Measurements from ENCODE around the gene PLD3.
"Not testable (repeated sequence)": the region's sequence is repeated elsewhere in the genome, so short reads cannot be mapped to it uniquely, and the experiment has no call there.

DNA sequence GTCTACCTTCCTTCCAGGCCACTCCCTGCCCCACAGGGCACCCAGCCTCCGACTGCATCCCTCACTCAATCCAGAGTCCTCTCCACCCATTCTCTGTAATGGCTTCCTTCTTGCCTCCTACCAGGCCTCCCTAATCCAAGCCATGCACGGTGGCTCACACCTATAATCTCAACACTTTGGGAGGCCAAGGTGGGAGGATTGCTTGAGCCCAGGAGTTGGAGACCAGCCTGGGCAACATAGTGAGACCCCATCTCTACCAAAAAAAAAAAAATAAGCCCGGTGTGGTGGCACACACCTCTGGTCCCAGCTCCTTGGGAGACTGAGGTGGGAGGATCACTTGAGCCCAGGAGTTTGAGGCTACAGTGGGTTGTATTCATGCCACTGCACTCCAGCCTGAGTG, 21.8 kb downstream of the PLD3 start:
- TF ChIP-seq, protein P1, sequence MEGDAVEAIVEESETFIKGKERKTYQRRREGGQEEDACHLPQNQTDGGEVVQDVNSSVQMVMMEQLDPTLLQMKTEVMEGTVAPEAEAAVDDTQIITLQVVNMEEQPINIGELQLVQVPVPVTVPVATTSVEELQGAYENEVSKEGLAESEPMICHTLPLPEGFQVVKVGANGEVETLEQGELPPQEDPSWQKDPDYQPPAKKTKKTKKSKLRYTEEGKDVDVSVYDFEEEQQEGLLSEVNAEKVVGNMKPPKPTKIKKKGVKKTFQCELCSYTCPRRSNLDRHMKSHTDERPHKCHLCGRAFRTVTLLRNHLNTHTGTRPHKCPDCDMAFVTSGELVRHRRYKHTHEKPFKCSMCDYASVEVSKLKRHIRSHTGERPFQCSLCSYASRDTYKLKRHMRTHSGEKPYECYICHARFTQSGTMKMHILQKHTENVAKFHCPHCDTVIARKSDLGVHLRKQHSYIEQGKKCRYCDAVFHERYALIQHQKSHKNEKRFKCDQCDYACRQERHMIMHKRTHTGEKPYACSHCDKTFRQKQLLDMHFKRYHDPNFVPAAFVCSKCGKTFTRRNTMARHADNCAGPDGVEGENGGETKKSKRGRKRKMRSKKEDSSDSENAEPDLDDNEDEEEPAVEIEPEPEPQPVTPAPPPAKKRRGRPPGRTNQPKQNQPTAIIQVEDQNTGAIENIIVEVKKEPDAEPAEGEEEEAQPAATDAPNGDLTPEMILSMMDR (IDR thresholded peaks at IDR 0.05; ENCODE audit: low read depth, low read length): not testable (repeated sequence)
- TF ChIP-seq POLR2A (IDR thresholded peaks at IDR 0.05; ENCODE audit: extremely low read depth, insufficient read length); MYC (IDR thresholded peaks at IDR 0.05; ENCODE audit: low read depth, low read length): not testable (repeated sequence)
- TF ChIP-seq, protein P2, sequence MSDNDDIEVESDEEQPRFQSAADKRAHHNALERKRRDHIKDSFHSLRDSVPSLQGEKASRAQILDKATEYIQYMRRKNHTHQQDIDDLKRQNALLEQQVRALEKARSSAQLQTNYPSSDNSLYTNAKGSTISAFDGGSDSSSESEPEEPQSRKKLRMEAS (IDR thresholded peaks at IDR 0.05; ENCODE audit: low read depth, low read length): not testable (repeated sequence)
